Neural cell (in vitro differentiated cells): ENCODE results near the gene DRD1. TPM values are rescaled to one million over a fixed set of nuclear protein-coding genes. Genes with fewer than 3 reads are reported as not detected.
"Not testable (repeated sequence)": the region's sequence is repeated elsewhere in the genome, so short reads cannot be mapped to it uniquely, and the experiment has no call there.

ENCODE experiments used
- H2AFZ ChIP-seq: fragments of 200-600, 300-800 bp; sonication (generic), shearing (Covaris generic); 2 replicates; pipeline ENCODE4 v1.6.0; 2014; ENCODE audit warnings: low read depth, mild to moderate bottlenecking, antibody characterized with exemption, low read length, moderate library complexity
- H3F3A ChIP-seq: fragments of 200-600 bp; shearing (Covaris generic); 2 replicates; pipeline ENCODE4 v1.6.1; 2016; ENCODE audit warnings: mild to moderate bottlenecking, moderate library complexity, mixed read lengths, antibody characterized with exemption, low read length; ENCODE audit not compliant: insufficient read depth, poor library complexity, severe bottlenecking
- H3K27ac ChIP-seq: fragments of 200-600, 300-800 bp; sonication (generic), shearing (Covaris generic); 2 replicates; pipeline ENCODE4 v1.5.1; 2014; ENCODE audit warnings: mild to moderate bottlenecking, low read length, moderate library complexity
- H3K27me3 ChIP-seq: fragments of 300-800, 200-600 bp; sonication (generic), shearing (Covaris generic); 2 replicates; pipeline ENCODE4 v1.6.0; 2014; ENCODE audit warnings: mild to moderate bottlenecking, low read depth, low read length, moderate library complexity; ENCODE audit not compliant: insufficient read depth
- H3K36me3 ChIP-seq: fragments of 300-800, 200-600 bp; sonication (generic), shearing (Covaris generic); 2 replicates; pipeline ENCODE4 v1.5.1; 2014; ENCODE audit warnings: mild to moderate bottlenecking, antibody characterized with exemption, low read length, moderate library complexity; ENCODE audit not compliant: insufficient read depth
- H3K4me2 ChIP-seq: fragments of 300-800, 200-600 bp; sonication (generic), shearing (Covaris generic); 2 replicates; pipeline ENCODE4 v1.6.0; 2014; ENCODE audit warnings: mild to moderate bottlenecking, low read length
- H3K4me3 ChIP-seq: fragments of 300-800, 200-600 bp; sonication (generic), shearing (Covaris generic); 2 replicates; pipeline ENCODE4 v1.5.1; 2014; ENCODE audit warnings: mild to moderate bottlenecking, low read length, moderate library complexity
- H3K79me2 ChIP-seq: fragments of 200-600 bp; shearing (Covaris generic); replicated peaks from 2 replicates; pipeline ENCODE4 v1.6.0; 2014; ENCODE audit warnings: mild to moderate bottlenecking, low read length, moderate library complexity; ENCODE audit not compliant: insufficient read depth
- H3K9ac ChIP-seq: fragments of 300-800, 200-600 bp; sonication (generic), shearing (Covaris generic); 2 replicates; pipeline ENCODE4 v1.6.1; 2016; ENCODE audit warnings: mild to moderate bottlenecking, low read length, mixed read lengths
- H3K9me2 ChIP-seq: fragments of 200-600 bp; shearing (Covaris generic); 2 replicates; pipeline ENCODE4 v1.6.1; 2016; ENCODE audit warnings: mild to moderate bottlenecking, low read length, mixed read lengths; ENCODE audit not compliant: insufficient read depth
- H3K9me3 ChIP-seq: fragments of 200-600, 300-800 bp; sonication (generic), shearing (Covaris generic); 2 replicates; pipeline ENCODE4 v1.6.1; 2016; ENCODE audit warnings: mild to moderate bottlenecking, mixed run types, low read length, moderate library complexity, mixed read lengths
- H4K20me1 ChIP-seq: fragments of 200-600 bp; shearing (Covaris generic); 2 replicates; pipeline ENCODE4 v1.6.1; 2016; ENCODE audit warnings: mild to moderate bottlenecking, mixed run types; ENCODE audit not compliant: insufficient read depth
- CTCF ChIP-seq: fragments of 450-650 bp; IDR thresholded peaks from 2 replicates; pipeline ENCODE4 v1.5.1; 2014; ENCODE audit warnings: antibody characterized with exemption, mild to moderate bottlenecking, moderate library complexity; ENCODE audit not compliant: poor library complexity, severe bottlenecking
- EP300 ChIP-seq: fragments of 450-650 bp; conservative IDR thresholded peaks from 2 replicates; pipeline ENCODE4 v1.6.1; 2014; ENCODE audit warnings: antibody characterized with exemption, mild to moderate bottlenecking, moderate library complexity; ENCODE audit not compliant: poor library complexity, severe bottlenecking
- EZH2 ChIP-seq: fragments of 200-600, 300-800 bp; shearing (Covaris generic), sonication (generic); IDR thresholded peaks from 2 replicates; pipeline ENCODE4 v1.6.1; 2014; ENCODE audit warnings: antibody characterized with exemption, low read length, borderline replicate concordance, mild to moderate bottlenecking; ENCODE audit not compliant: insufficient read depth, poor library complexity, severe bottlenecking
- MXI1 ChIP-seq: fragments of 450-650 bp; conservative IDR thresholded peaks from 2 replicates; pipeline ENCODE4 v1.6.1; 2014; ENCODE audit warnings: antibody characterized with exemption, mild to moderate bottlenecking; ENCODE audit not compliant: poor library complexity, severe bottlenecking
- POLR2AphosphoS5 ChIP-seq: IDR thresholded peaks from 2 replicates; pipeline ENCODE4 v1.6.1; 2012
- RAD21 ChIP-seq: fragments of 450-650 bp; conservative IDR thresholded peaks from 2 replicates; pipeline ENCODE4 v1.6.1; 2014; ENCODE audit warnings: antibody characterized with exemption, mild to moderate bottlenecking, moderate library complexity
- REST ChIP-seq: IDR thresholded peaks from 2 replicates; pipeline ENCODE4 v1.6.1; 2012; ENCODE audit warnings: borderline replicate concordance
- SMC3 ChIP-seq: fragments of 450-650 bp; conservative IDR thresholded peaks from 2 replicates; pipeline ENCODE4 v1.6.1; 2014; ENCODE audit warnings: antibody characterized with exemption, mild to moderate bottlenecking, moderate library complexity; ENCODE audit not compliant: poor library complexity
- TAF1 ChIP-seq: IDR thresholded peaks from 2 replicates; pipeline ENCODE4 v1.6.1; 2012; ENCODE audit warnings: low read depth
- polyA plus RNA-seq: library from polyadenylated mRNA; depleted of rRNA; stranded (reverse); fragments of >200 nt; gene quantifications from 2 replicates; pipeline ENCODE4 v1.2.3, GENCODE V29; 2014

DRD1 gene
- polyA plus RNA-seq, 1 donor from 2014 or later, result 0.33 TPM

GRCh38 chr5:175457466-175457865, 13.5 kb upstream of the DRD1 start:
- Histone ChIP-seq H3K9me3 (no peaks in the 10 kb centered on the region), H3K9ac (no peak overlapping the region), H4K20me1 (no peaks in the 10 kb centered on the region), H3K4me2 (no peak overlapping the region), H2AFZ (no peak overlapping the region), H3K79me2 (no peaks in the 10 kb centered on the region), H3K4me3 (no peak overlapping the region), H3K27ac (no peak overlapping the region), H3F3A (no peaks in the 10 kb centered on the region), H3K27me3 (no peaks in the 10 kb centered on the region), H3K9me2 (no peaks in the 10 kb centered on the region), H3K36me3 (no peaks in the 10 kb centered on the region)
- no peak for TF ChIP-seq EZH2
- no peak for TF ChIP-seq MXI1
- no peak for TF ChIP-seq EP300
- no peak for TF ChIP-seq CTCF
- TF ChIP-seq POLR2AphosphoS5, result no peak

- H3K79me2 ChIP-seq, result no peaks in the 10 kb centered on the region
- no peaks in the 10 kb centered on the region for H3K36me3 ChIP-seq
- H3K9me3 ChIP-seq, result no peaks in the 10 kb centered on the region
- H3K9ac ChIP-seq, result no peak overlapping the region
- no peaks in the 10 kb centered on the region for H4K20me1 ChIP-seq
- H2AFZ ChIP-seq, result no peak overlapping the region
- H3K4me2 ChIP-seq, result no peak overlapping the region
- H3K27ac ChIP-seq, result no peak overlapping the region
- no peaks in the 10 kb centered on the region for H3F3A ChIP-seq
- TF ChIP-seq TAF1 (no peak), MXI1 (no peak), EZH2 (no peak), POLR2AphosphoS5 (no peak), CTCF (no peak), SMC3 (no peak), REST (no peak), EP300 (no peak), RAD21 (no peak)
- no peaks in the 10 kb centered on the region for H3K27me3 ChIP-seq
- H3K9me2 ChIP-seq, result no peaks in the 10 kb centered on the region
- H3K4me3 ChIP-seq, result no peak overlapping the region
These were observed 12.2 kb upstream of the DRD1 start for GRCh38 chr5:175456105-175456742.

GRCh38 chr5:175454338-175454737, 10.4 kb upstream of the DRD1 start:
- H3K9me3 ChIP-seq, H2AFZ ChIP-seq, H3K4me2 ChIP-seq, H3K9me2 ChIP-seq, H3K79me2 ChIP-seq, H4K20me1 ChIP-seq, H3K27ac ChIP-seq, H3K4me3 ChIP-seq, H3F3A ChIP-seq, H3K36me3 ChIP-seq, H3K27me3 ChIP-seq, H3K9ac ChIP-seq: not testable (repeated sequence)
